GM18858 (cell line): ENCODE measurements around the gene FTO.

Experiments used
- ATAC-seq: cut with Tn5 transposase; IDR thresholded peaks from one replicate; pipeline ENCODE4 v1.9.1; 2021; ENCODE audit not compliant: unreplicated experiment

The FTO gene

GRCh38 chr16:54194334-54194743 is 490.4 kb downstream of the FTO start:
- no peak for ATAC-seq

GRCh38 chr16:54197758-54198157 is 493.8 kb downstream of the FTO start:
- no peak for ATAC-seq

GRCh38 chr16:54199487-54200160 is 495.7 kb downstream of the FTO start:
- no peak for ATAC-seq

GRCh38 chr16:54200161-54200534 is 496.2 kb downstream of the FTO start:
- no peak for ATAC-seq

GRCh38 chr16:54200720-54201119 is 496.8 kb downstream of the FTO start:
- no peak for ATAC-seq

- ATAC-seq: no peak
Observed at GRCh38 chr16:54201200-54201599, 497.2 kb downstream of the FTO start.
